HG03442 (cell line): ENCODE results near the gene TSPYL4.

Source experiments
- ATAC-seq: cut with Tn5 transposase; IDR thresholded peaks from one replicate; pipeline ENCODE4 v1.9.1; 2021; ENCODE audit warnings: mild to moderate bottlenecking, moderate library complexity; ENCODE audit not compliant: unreplicated experiment

TSPYL4 gene

GRCh38 chr6:116271149-116271708 lies 17.4 kb upstream of the TSPYL4 start:
- no peak for ATAC-seq

GRCh38 chr6:116268589-116269293 lies 14.9 kb upstream of the TSPYL4 start:
- peak; percentile 91 for ATAC-seq

- peak; percentile 9 for ATAC-seq
These were observed 14.1 kb upstream of the TSPYL4 start for GRCh38 chr6:116267836-116268588.

- ATAC-seq: no peak
These were observed 12.9 kb upstream of the TSPYL4 start for GRCh38 chr6:116266803-116267202.

GRCh38 chr6:116265041-116265829 lies 11.4 kb upstream of the TSPYL4 start:
- ATAC-seq: no peak

GRCh38 chr6:116263353-116263752 lies 9.5 kb upstream of the TSPYL4 start:
- no peak for ATAC-seq

- no peak for ATAC-seq
These were observed 4.6 kb upstream of the TSPYL4 start for GRCh38 chr6:116258520-116258919.

- no peak for ATAC-seq
These were observed 2.8 kb upstream of the TSPYL4 start for GRCh38 chr6:116256694-116257093.

GRCh38 chr6:116255246-116255800 lies 1.4 kb upstream of the TSPYL4 start:
- ATAC-seq: no peak

GRCh38 chr6:116254297-116255056 lies 602 bp upstream of the TSPYL4 start:
- ATAC-seq: peak; percentile 18

GRCh38 chr6:116253188-116253504 lies 729 bp downstream of the TSPYL4 start:
- ATAC-seq: no peak

GRCh38 chr6:116251568-116252384 lies 2.1 kb downstream of the TSPYL4 start:
- ATAC-seq: no peak

- ATAC-seq: no peak
These were observed 5.3 kb downstream of the TSPYL4 start for GRCh38 chr6:116248577-116248976.

GRCh38 chr6:116247285-116247684 lies 6.6 kb downstream of the TSPYL4 start:
- no peak for ATAC-seq

GRCh38 chr6:116246089-116246488 lies 7.8 kb downstream of the TSPYL4 start:
- ATAC-seq: no peak

- no peak for ATAC-seq
These were observed 9.6 kb downstream of the TSPYL4 start for GRCh38 chr6:116244284-116244683.

- no peak for ATAC-seq
These were observed 14.0 kb downstream of the TSPYL4 start for GRCh38 chr6:116239856-116240255.

- ATAC-seq: no peak
These were observed 14.6 kb downstream of the TSPYL4 start for GRCh38 chr6:116239256-116239655.

- no peak for ATAC-seq
These were observed 15.8 kb downstream of the TSPYL4 start for GRCh38 chr6:116238083-116238482.

GRCh38 chr6:116234689-116235088 lies 19.2 kb downstream of the TSPYL4 start:
- no peak for ATAC-seq
